Measurements from ENCODE around the gene DMD.

Gene DMD

DNA sequence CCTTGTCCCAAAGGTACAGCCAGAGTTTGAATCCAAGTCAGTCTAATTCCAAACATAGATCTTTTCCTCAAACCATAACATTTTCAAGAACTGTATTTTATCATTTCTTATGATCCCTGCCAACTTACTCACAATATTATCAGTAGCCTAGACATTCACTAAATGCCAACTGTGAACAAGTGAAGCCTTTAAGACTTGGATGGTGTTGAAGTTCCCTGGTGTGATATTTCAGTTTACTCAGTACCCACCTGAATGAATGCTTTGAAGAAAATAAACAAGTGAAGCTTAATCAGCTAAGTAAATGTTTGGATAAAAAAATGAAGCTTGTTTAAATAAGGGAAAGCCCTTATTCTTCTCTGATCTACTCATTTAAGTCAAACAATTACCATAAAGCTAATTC, 1028.3 kb downstream of the DMD start:
- no peak overlapping the region for H3K9ac ChIP-seq (ENCODE audit: low read length)
- no peak overlapping the region for H3K27ac ChIP-seq (ENCODE audit: low read length)
- no peaks in the 10 kb centered on the region for H4K20me1 ChIP-seq (ENCODE audit: insufficient read depth, low read length)
- H3K36me3 ChIP-seq (replicated peaks; ENCODE audit: low read depth, low read length): no peaks in the 10 kb centered on the region
- H3K4me1 ChIP-seq (ENCODE audit: low read length): peaks cover 14% of the 10 kb centered on the region
- no peaks in the 10 kb centered on the region for H3K79me2 ChIP-seq (ENCODE audit: low read length)
- no peaks in the 10 kb centered on the region for H3K9me3 ChIP-seq (ENCODE audit: insufficient read depth, low read length)
- H2AFZ ChIP-seq (ENCODE audit: low read depth, low read length): no peak overlapping the region
- TF ChIP-seq, protein P1, sequence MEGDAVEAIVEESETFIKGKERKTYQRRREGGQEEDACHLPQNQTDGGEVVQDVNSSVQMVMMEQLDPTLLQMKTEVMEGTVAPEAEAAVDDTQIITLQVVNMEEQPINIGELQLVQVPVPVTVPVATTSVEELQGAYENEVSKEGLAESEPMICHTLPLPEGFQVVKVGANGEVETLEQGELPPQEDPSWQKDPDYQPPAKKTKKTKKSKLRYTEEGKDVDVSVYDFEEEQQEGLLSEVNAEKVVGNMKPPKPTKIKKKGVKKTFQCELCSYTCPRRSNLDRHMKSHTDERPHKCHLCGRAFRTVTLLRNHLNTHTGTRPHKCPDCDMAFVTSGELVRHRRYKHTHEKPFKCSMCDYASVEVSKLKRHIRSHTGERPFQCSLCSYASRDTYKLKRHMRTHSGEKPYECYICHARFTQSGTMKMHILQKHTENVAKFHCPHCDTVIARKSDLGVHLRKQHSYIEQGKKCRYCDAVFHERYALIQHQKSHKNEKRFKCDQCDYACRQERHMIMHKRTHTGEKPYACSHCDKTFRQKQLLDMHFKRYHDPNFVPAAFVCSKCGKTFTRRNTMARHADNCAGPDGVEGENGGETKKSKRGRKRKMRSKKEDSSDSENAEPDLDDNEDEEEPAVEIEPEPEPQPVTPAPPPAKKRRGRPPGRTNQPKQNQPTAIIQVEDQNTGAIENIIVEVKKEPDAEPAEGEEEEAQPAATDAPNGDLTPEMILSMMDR (IDR thresholded peaks at IDR 0.05; ENCODE audit: low read depth, low read length): no peak
- no peak for TF ChIP-seq EZH2phosphoT487 (IDR thresholded peaks at IDR 0.05; ENCODE audit: low read depth)
- H3K4me2 ChIP-seq (ENCODE audit: low read length): no peak overlapping the region
- no peak overlapping the region for H3K4me3 ChIP-seq (ENCODE audit: low read length)
- H3K27me3 ChIP-seq (ENCODE audit: low read depth, low read length): 0 out of 2 replicates have a peak, but pooled peaks cover 3% of the 10 kb centered on the region

DNA sequence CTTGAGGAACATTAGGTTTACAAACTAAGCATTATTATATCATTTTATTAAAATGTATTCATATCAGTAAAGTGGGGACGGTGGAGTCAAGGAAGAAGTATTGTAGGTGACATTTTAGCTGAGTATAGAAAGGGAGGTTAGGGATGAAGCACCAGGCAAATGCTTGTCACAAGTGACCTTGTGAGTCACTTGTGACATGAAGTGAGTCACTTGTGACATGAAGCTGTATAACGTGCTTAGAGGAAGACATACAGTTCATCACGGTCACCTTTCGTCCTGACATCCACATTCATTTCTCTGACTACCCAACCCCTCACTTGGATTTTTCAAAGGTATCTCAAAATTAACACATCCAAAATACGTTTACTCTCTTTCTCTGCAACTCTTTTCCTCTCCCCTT, 1034.8 kb downstream of the DMD start:
- H3K27me3 ChIP-seq (ENCODE audit: low read depth, low read length): no peaks in the 10 kb centered on the region
- H3K4me2 ChIP-seq (ENCODE audit: low read length): no peak overlapping the region
- TF ChIP-seq EZH2phosphoT487 (IDR thresholded peaks at IDR 0.05; ENCODE audit: low read depth): no peak
- TF ChIP-seq, protein P1 (IDR thresholded peaks at IDR 0.05; ENCODE audit: low read depth, low read length): no peak
- no peaks in the 10 kb centered on the region for H3K4me1 ChIP-seq (ENCODE audit: low read length)
- no peak overlapping the region for H3K4me3 ChIP-seq (ENCODE audit: low read length)
- H3K9ac ChIP-seq (ENCODE audit: low read length): no peak overlapping the region
- H3K36me3 ChIP-seq (replicated peaks; ENCODE audit: low read depth, low read length): no peaks in the 10 kb centered on the region
- H3K79me2 ChIP-seq (ENCODE audit: low read length): no peaks in the 10 kb centered on the region
- no peaks in the 10 kb centered on the region for H4K20me1 ChIP-seq (ENCODE audit: insufficient read depth, low read length)
- no peaks in the 10 kb centered on the region for H3K9me3 ChIP-seq (ENCODE audit: insufficient read depth, low read length)
- no peak overlapping the region for H3K27ac ChIP-seq (ENCODE audit: low read length)
- no peak overlapping the region for H2AFZ ChIP-seq (ENCODE audit: low read depth, low read length)

GRCh38 chrX:32170481-32170880, 1040.9 kb downstream of the DMD start:
- no peak overlapping the region for H3K4me3 ChIP-seq (ENCODE audit: low read length)
- H2AFZ ChIP-seq (ENCODE audit: low read depth, low read length): no peak overlapping the region
- no peaks in the 10 kb centered on the region for H4K20me1 ChIP-seq (ENCODE audit: insufficient read depth, low read length)
- H3K27me3 ChIP-seq (ENCODE audit: low read depth, low read length): no peaks in the 10 kb centered on the region
- no peak for TF ChIP-seq EZH2phosphoT487 (IDR thresholded peaks at IDR 0.05; ENCODE audit: low read depth)
- TF ChIP-seq, protein P1 (IDR thresholded peaks at IDR 0.05; ENCODE audit: low read depth, low read length): no peak
- no peak overlapping the region for H3K27ac ChIP-seq (ENCODE audit: low read length)
- no peak overlapping the region for H3K9ac ChIP-seq (ENCODE audit: low read length)
- H3K36me3 ChIP-seq (replicated peaks; ENCODE audit: low read depth, low read length): no peaks in the 10 kb centered on the region
- H3K9me3 ChIP-seq (ENCODE audit: insufficient read depth, low read length): no peaks in the 10 kb centered on the region
- H3K4me2 ChIP-seq (ENCODE audit: low read length): no peak overlapping the region
- H3K4me1 ChIP-seq (ENCODE audit: low read length): no peaks in the 10 kb centered on the region
- H3K79me2 ChIP-seq (ENCODE audit: low read length): no peaks in the 10 kb centered on the region

DNA sequence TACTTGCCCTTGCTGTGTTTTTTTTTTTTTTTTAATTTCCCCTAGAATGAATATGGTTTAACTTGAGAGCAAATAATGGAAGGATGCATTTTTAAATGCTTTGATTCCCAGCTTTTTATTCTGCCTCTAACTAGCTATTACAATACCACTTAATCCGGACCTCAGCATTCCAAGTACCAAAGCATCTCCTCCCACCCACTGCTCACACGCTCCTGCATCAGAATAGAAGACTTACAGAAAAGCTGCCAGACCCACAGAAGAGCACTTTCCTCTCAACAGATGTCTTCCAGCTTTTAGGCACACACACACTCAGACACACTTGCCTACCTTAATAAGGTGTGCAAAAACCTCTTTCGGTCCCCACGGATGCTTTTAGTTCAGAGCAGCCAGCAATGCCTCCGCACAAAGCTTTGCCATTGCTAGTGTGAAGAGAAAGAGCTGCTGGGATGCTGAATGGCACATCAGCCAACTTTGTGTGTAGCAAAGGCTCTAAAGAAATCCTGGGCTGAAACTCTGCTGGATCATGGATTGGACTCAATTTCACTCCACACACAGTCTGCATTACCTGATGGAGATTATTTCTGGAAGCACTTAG, 1056.2 kb downstream of the DMD start:
- Histone ChIP-seq H3K4me1 (ENCODE audit: low read length) (no peaks in the 10 kb centered on the region), H3K79me2 (ENCODE audit: low read length) (no peaks in the 10 kb centered on the region), H3K36me3 (replicated peaks; ENCODE audit: low read depth, low read length) (no peaks in the 10 kb centered on the region), H3K4me3 (ENCODE audit: low read length) (no peak overlapping the region), H3K27ac (ENCODE audit: low read length) (no peak overlapping the region), H4K20me1 (ENCODE audit: insufficient read depth, low read length) (no peaks in the 10 kb centered on the region), H3K4me2 (ENCODE audit: low read length) (no peak overlapping the region), H3K9me3 (ENCODE audit: insufficient read depth, low read length) (no peaks in the 10 kb centered on the region), H3K9ac (ENCODE audit: low read length) (no peak overlapping the region), H3K27me3 (ENCODE audit: low read depth, low read length) (no peaks in the 10 kb centered on the region), H2AFZ (ENCODE audit: low read depth, low read length) (no peak overlapping the region)
- TF ChIP-seq, protein P1 (IDR thresholded peaks at IDR 0.05; ENCODE audit: low read depth, low read length): no peak
- no peak for TF ChIP-seq EZH2phosphoT487 (IDR thresholded peaks at IDR 0.05; ENCODE audit: low read depth)

Data from OCI-LY3 (cell line).